OCI-LY1 (cell line): Measurements from ENCODE around the gene TBC1D10A.

ENCODE experiments used
- H2AFZ ChIP-seq: fragments of 200-600 bp; sonication (generic), shearing (Covaris generic); 2 replicates; pipeline ENCODE4 v1.6.0; 2014; ENCODE audit warnings: antibody characterized with exemption, mild to moderate bottlenecking, low read length
- H3F3A ChIP-seq: fragments of 200-600 bp; sonication (generic), shearing (Covaris generic); 2 replicates; pipeline ENCODE4 v1.6.0; 2014; ENCODE audit warnings: mild to moderate bottlenecking, antibody characterized with exemption, low read length, moderate library complexity; ENCODE audit not compliant: insufficient read depth
- H3K27ac ChIP-seq: fragments of 200-600 bp; sonication (generic); 2 replicates; pipeline ENCODE4 v1.5.1; 2014; ENCODE audit warnings: low read length, mixed run types, mild to moderate bottlenecking, low read depth; ENCODE audit not compliant: poor library complexity, severe bottlenecking
- H3K27me3 ChIP-seq: fragments of 200-600 bp; sonication (generic); 2 replicates; pipeline ENCODE4 v1.6.0; 2014; ENCODE audit warnings: antibody characterized with exemption, mild to moderate bottlenecking, low read length, moderate library complexity; ENCODE audit not compliant: insufficient read depth
- H3K36me3 ChIP-seq: fragments of 200-600 bp; sonication (generic); 2 replicates; pipeline ENCODE4 v1.6.1; 2014; ENCODE audit warnings: mild to moderate bottlenecking, antibody characterized with exemption, low read length, moderate library complexity, mixed read lengths; ENCODE audit not compliant: insufficient read depth
- H3K4me1 ChIP-seq: fragments of 200-600 bp; sonication (generic); 2 replicates; pipeline ENCODE4 v1.5.1; 2014; ENCODE audit warnings: mild to moderate bottlenecking, low read length, moderate library complexity; ENCODE audit not compliant: insufficient read depth, severe bottlenecking
- H3K4me2 ChIP-seq: fragments of 200-600 bp; sonication (generic), shearing (Covaris generic); 2 replicates; pipeline ENCODE4 v1.6.1; 2014; ENCODE audit warnings: low read length
- H3K4me3 ChIP-seq: fragments of 200-600 bp; sonication (generic); 2 replicates; pipeline ENCODE4 v1.5.1; 2014; ENCODE audit warnings: low read length, low read depth, mild to moderate bottlenecking, mixed read lengths; ENCODE audit not compliant: poor library complexity, severe bottlenecking
- H3K79me2 ChIP-seq: fragments of 200-600 bp; shearing (Covaris generic); 2 replicates; pipeline ENCODE4 v1.6.1; 2016; ENCODE audit warnings: mixed run types, low read length, mixed read lengths; ENCODE audit not compliant: insufficient read depth
- H3K9ac ChIP-seq: fragments of 200-600 bp; sonication (generic), shearing (Covaris generic); 2 replicates; pipeline ENCODE4 v1.6.1; 2014; ENCODE audit warnings: mild to moderate bottlenecking, low read length, mixed read lengths
- H3K9me2 ChIP-seq: fragments of 200-600 bp; sonication (generic), shearing (Covaris generic); 2 replicates; pipeline ENCODE4 v1.6.1; 2014; ENCODE audit warnings: low read depth, mild to moderate bottlenecking, low read length, mixed read lengths
- H3K9me3 ChIP-seq: fragments of 200-600 bp; shearing (Covaris generic); 2 replicates; pipeline ENCODE4 v1.6.1; 2014; ENCODE audit warnings: low read length, mixed read lengths
- H4K20me1 ChIP-seq: fragments of 200-600 bp; sonication (generic), shearing (Covaris generic); 2 replicates; pipeline ENCODE4 v1.6.0; 2016; ENCODE audit warnings: mild to moderate bottlenecking, low read length; ENCODE audit not compliant: insufficient read depth
- CTCF ChIP-seq: fragments of 200-600 bp; sonication (generic), shearing (Covaris generic); IDR thresholded peaks from 2 replicates; pipeline ENCODE4 v1.5.1; 2017; ENCODE audit warnings: mild to moderate bottlenecking, antibody characterized with exemption, low read length, moderate library complexity, mixed read lengths
- EZH2 ChIP-seq: fragments of 200-600 bp; sonication (generic), shearing (Covaris generic); IDR thresholded peaks from 2 replicates; pipeline ENCODE4 v1.8.0; 2017; ENCODE audit warnings: borderline replicate concordance, mixed run types, mild to moderate bottlenecking, antibody characterized with exemption, low read length, moderate library complexity, mixed read lengths

Gene TBC1D10A

GRCh38 chr22:30272781-30273601 lies 53.8 kb downstream of the TBC1D10A start:
- Histone ChIP-seq H3K27me3 (peaks cover 6% of the 10 kb centered on the region; the same call in 1 of the 2 replicates), H3K36me3 (no peaks in the 10 kb centered on the region), H4K20me1 (no peaks in the 10 kb centered on the region), H3K4me3 (no peak overlapping the region), H3K4me1 (no peaks in the 10 kb centered on the region), H3K4me2 (no peak overlapping the region), H3K9me2 (no peaks in the 10 kb centered on the region), H3K79me2 (no peaks in the 10 kb centered on the region), H3K9ac (no peak overlapping the region), H3K27ac (no peak overlapping the region), H3F3A (no peaks in the 10 kb centered on the region), H3K9me3 (no peaks in the 10 kb centered on the region), H2AFZ (no peak overlapping the region)
- TF ChIP-seq EZH2 (no peak), CTCF (no peak)

GRCh38 chr22:30270832-30271231 lies 55.9 kb downstream of the TBC1D10A start:
- Histone ChIP-seq H3K36me3 (no peaks in the 10 kb centered on the region), H3K4me1 (peaks cover 16% of the 10 kb centered on the region), H3F3A (no peaks in the 10 kb centered on the region), H3K9ac (no peak overlapping the region), H3K27me3 (peaks cover 6% of the 10 kb centered on the region; the same call in 1 of the 2 replicates), H3K9me2 (no peaks in the 10 kb centered on the region), H3K79me2 (no peaks in the 10 kb centered on the region), H4K20me1 (no peaks in the 10 kb centered on the region), H2AFZ (no peak overlapping the region), H3K27ac (no peak overlapping the region), H3K4me3 (no peak overlapping the region), H3K9me3 (no peaks in the 10 kb centered on the region), H3K4me2 (no peak overlapping the region)
- TF ChIP-seq EZH2 (no peak), CTCF (no peak)

GRCh38 chr22:30268331-30268730 lies 58.4 kb downstream of the TBC1D10A start:
- H3K36me3 ChIP-seq, result no peaks in the 10 kb centered on the region
- no peaks in the 10 kb centered on the region for H4K20me1 ChIP-seq
- TF ChIP-seq CTCF (no peak), EZH2 (no peak)
- H3K9me3 ChIP-seq, result no peaks in the 10 kb centered on the region
- no peaks in the 10 kb centered on the region for H3K9me2 ChIP-seq
- no peak overlapping the region for H2AFZ ChIP-seq
- no peaks in the 10 kb centered on the region for H3K27me3 ChIP-seq
- no peak overlapping the region for H3K27ac ChIP-seq
- H3K4me1 ChIP-seq, result peaks cover 17% of the 10 kb centered on the region
- H3K4me3 ChIP-seq, result no peak overlapping the region
- H3K4me2 ChIP-seq, result no peak overlapping the region
- no peak overlapping the region for H3K9ac ChIP-seq
- no peaks in the 10 kb centered on the region for H3K79me2 ChIP-seq
- no peaks in the 10 kb centered on the region for H3F3A ChIP-seq
